ENCODE measurements around the gene ZPR1.

Gene ZPR1

DNA sequence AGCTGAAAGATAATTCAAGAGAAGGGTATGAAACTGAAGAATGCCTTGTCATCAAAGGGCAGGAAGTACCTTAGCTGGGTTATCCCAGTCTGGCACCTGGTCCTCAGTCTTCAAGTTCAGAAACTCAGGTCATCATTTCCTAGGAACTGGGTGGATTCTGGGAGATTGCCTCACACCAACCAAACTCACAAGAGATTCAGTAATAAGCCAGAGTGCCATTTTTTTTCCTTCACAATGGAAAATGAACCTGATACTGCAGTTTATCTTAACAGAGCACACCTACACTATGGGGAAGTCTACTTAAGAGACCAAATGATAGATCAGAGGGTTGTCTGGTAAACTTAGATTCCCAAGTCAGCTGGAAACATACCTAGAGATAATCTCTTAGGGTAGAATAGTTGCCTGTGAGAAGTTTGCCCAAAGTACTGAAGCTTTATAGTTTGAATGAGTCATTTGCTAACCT lies 11.3 kb downstream of the ZPR1 start:
- H3K4me3 ChIP-seq (ENCODE audit: low read depth, low read length): no peak overlapping the region
- POLR2A ChIA-PET: interaction anchor here (2.0 kb wide), 1 partner anchor 11 kb away, joined by 6 read pairs; the partner anchor contains the start of gene ZPR1
- CTCF ChIA-PET: interaction anchor here (0.9 to 2.4 kb wide), 2 partner anchors 10 to 12 kb away, joined by 4 to 9 read pairs; partner anchors contain the start of gene ZPR1
- TF ChIP-seq CTCF (IDR thresholded peaks at IDR 0.05; ENCODE audit: insufficient read depth, low read length, missing control alignments): no peak
- no peak for DNase-seq (ENCODE audit: low read depth, low spot score)

GRCh38 chr11:116775975-116776374 lies 11.8 kb downstream of the ZPR1 start:
- DNase-seq (ENCODE audit: low read depth, low spot score): no peak
- CTCF ChIA-PET: no interaction called here
- no peak for TF ChIP-seq CTCF (IDR thresholded peaks at IDR 0.05; ENCODE audit: insufficient read depth, low read length, missing control alignments)
- POLR2A ChIA-PET: interaction anchor here (2.0 kb wide), 1 partner anchor 12 kb away, joined by 6 read pairs; the partner anchor contains the start of gene ZPR1
- H3K4me3 ChIP-seq (ENCODE audit: low read depth, low read length): no peak overlapping the region

- CTCF ChIA-PET: interaction anchor here (0.8 to 2.9 kb wide), 4 partner anchors 13 to 331 kb away, joined by 3 to 17 read pairs (median 3); partner anchors contain the start of genes APOA5 and ZPR1
- TF ChIP-seq CTCF (IDR thresholded peaks at IDR 0.05; ENCODE audit: insufficient read depth, low read length, missing control alignments): no peak
- no peak for DNase-seq (ENCODE audit: low read depth, low spot score)
- POLR2A ChIA-PET: no interaction called here
- no peak overlapping the region for H3K4me3 ChIP-seq (ENCODE audit: low read depth, low read length)
Observed at GRCh38 chr11:116774661-116775060, 13.2 kb downstream of the ZPR1 start.

GRCh38 chr11:116773203-116774097 lies 14.4 kb downstream of the ZPR1 start:
- peak overlapping the region; percentile 78 for H3K4me3 ChIP-seq (ENCODE audit: low read depth, low read length)
- DNase-seq (ENCODE audit: low read depth, low spot score): no peak
- POLR2A ChIA-PET: no interaction called here
- no peak for TF ChIP-seq CTCF (IDR thresholded peaks at IDR 0.05; ENCODE audit: insufficient read depth, low read length, missing control alignments)
- CTCF ChIA-PET: interaction anchor here (1.8 to 2.9 kb wide), 2 partner anchors 17 to 331 kb away, joined by 3 to 17 read pairs; partner anchors contain the start of gene APOA5

DNA sequence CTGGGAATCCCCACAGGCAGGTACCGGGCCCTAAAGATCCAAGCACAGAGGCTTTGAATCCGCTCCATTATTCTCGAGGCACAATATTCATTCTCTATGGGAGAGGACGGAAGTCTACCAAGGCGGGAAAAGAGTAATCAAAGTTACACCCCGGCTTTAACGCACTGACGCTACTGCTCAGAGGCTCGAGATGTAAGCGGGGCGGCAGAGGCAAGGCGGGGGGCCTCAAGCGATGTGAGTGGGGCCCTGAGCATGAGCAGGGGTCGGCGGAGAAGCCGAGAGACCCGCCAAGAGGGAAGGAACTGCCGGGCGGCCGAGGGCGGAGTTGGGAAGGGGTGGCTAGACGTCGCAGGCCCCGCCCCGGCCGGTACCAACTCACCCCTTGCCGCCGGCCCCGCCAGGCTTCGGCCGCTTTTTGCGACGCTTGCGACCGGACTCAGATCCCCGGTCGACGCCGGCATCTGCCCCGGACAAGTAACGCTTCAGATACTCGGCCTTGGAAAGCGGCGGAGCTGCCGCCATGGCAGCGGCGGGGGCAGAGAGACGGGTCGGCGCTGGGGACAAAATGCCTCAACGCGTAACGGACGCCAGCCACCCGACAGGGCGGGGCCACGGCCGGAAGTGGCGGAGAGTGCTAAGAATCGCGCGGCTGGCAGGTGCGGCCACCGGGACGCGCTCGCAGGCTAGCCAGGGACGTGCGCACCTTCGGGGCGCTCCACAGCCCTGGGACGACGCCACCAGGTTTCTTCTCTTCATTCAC lies 15.2 kb downstream of the ZPR1 start, which contains the start of gene BUD13:
TSS of gene BUD13 (minus strand) at position 545 of the 760 bp plus-strand sequence. CDS start at position 522, 23 bp downstream.
- H3K4me3 ChIP-seq (ENCODE audit: low read depth, low read length): peak within 1 kb of the TSS; percentile 78
- ChIA-PET POLR2A (no interaction called here), CTCF (interaction anchor here (1.8 to 2.9 kb wide), 3 partner anchors 18 to 334 kb away, joined by 8 to 17 read pairs (median 9); partner anchors contain the start of gene APOA5)
- no peak for TF ChIP-seq CTCF (IDR thresholded peaks at IDR 0.05; ENCODE audit: insufficient read depth, low read length, missing control alignments)
- no peak for DNase-seq (ENCODE audit: low read depth, low spot score)
